Measurements from ENCODE around the gene TXK. TPM values are rescaled to one million over a fixed set of nuclear protein-coding genes. Genes with fewer than 3 reads are reported as not detected.

Gene TXK
- total and polyA plus RNA-seq, 7 donors, result 0.55 to 7.5 (median 0.99) TPM; not detected in 2

DNA sequence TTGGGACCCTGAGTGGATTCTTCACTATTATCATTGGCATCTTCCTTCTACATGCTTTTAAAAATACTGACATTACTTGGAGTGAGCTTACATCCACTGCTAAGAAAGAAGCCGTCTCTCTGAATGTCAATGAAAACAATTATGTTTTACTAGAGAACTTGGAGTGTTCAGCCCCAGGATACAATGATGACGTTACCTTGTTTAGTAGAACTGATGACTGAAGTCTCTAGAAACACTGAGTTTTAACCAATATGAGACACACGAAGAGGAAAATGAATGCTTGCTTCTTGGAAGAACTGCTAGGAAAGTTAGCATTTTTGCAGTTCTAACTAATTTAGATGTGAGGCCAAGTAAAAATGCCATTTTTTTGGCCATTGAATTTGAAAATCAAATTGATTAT is 98.1 kb downstream of the TXK start:
- Histone ChIP-seq H3K9me3 (no peaks in the 10 kb centered on the region), H3K4me3 (no peak overlapping the region), H3K4me1 (peaks cover 0 to 6% (median 4%) of the 10 kb centered on the region in 4 donors), H3K27ac (no peak overlapping the region), H3K27me3 (no peaks in the 10 kb centered on the region), H3K36me3 (no peaks in the 10 kb centered on the region)
- no peak for DNase-seq
- 91 to 93% methylated on average over 3 of the region's 3 CpGs for WGBS, 2 donors
- intact Hi-C loops (cut with DNase I), result no loop called here
- TF ChIP-seq POLR2A (IDR thresholded peaks at IDR 0.05), result no peak
- TF ChIP-seq POLR2AphosphoS5 (IDR thresholded peaks at IDR 0.05), result no peak
- TF ChIP-seq, protein P1, sequence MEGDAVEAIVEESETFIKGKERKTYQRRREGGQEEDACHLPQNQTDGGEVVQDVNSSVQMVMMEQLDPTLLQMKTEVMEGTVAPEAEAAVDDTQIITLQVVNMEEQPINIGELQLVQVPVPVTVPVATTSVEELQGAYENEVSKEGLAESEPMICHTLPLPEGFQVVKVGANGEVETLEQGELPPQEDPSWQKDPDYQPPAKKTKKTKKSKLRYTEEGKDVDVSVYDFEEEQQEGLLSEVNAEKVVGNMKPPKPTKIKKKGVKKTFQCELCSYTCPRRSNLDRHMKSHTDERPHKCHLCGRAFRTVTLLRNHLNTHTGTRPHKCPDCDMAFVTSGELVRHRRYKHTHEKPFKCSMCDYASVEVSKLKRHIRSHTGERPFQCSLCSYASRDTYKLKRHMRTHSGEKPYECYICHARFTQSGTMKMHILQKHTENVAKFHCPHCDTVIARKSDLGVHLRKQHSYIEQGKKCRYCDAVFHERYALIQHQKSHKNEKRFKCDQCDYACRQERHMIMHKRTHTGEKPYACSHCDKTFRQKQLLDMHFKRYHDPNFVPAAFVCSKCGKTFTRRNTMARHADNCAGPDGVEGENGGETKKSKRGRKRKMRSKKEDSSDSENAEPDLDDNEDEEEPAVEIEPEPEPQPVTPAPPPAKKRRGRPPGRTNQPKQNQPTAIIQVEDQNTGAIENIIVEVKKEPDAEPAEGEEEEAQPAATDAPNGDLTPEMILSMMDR (IDR thresholded peaks at IDR 0.05), result no peak
- no peak for TF ChIP-seq EP300 (IDR thresholded peaks at IDR 0.05)

DNA sequence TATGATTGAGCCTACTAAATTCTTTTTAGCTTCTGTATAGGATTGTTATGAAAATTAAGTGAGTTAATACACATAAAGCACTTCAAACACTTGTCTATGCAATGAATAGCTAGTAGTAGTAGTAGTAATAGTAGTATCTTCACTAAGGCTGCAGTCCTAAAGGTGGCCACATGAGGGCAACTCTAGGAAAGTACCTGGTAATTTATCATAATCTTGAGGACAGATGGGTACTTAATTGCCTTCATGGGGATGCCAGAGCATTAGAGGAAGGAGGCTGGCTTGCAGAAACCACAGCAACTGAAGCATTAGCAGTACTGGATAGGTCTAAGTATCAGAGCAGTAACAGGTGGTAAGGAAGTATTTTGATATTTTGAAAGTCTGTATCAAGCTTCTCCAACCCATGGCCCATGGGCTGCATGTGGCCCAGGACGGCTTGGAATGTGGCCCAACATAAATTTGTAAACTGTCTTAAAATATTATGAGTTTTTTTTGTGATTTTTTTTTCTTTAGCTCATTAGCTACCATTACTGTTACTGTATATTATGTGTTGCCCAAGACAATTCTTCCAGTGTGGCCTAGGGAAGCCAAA is 100.1 kb downstream of the TXK start:
- no peak for DNase-seq
- no peak for TF ChIP-seq POLR2AphosphoS5 (IDR thresholded peaks at IDR 0.05)
- TF ChIP-seq POLR2A (IDR thresholded peaks at IDR 0.05), result no peak
- TF ChIP-seq, protein P1 (IDR thresholded peaks at IDR 0.05), result no peak
- no peak for TF ChIP-seq EP300 (IDR thresholded peaks at IDR 0.05)
- H3K27ac ChIP-seq, result no peak overlapping the region
- intact Hi-C loops (cut with DNase I), result no loop called here
- H3K4me3 ChIP-seq, result no peak overlapping the region
- H3K27me3 ChIP-seq, result no peaks in the 10 kb centered on the region
- H3K9me3 ChIP-seq, result no peaks in the 10 kb centered on the region
- peaks cover 0 to 6% (median 4%) of the 10 kb centered on the region in 4 donors for H3K4me1 ChIP-seq
- H3K36me3 ChIP-seq, result no peaks in the 10 kb centered on the region
- 76 to 92% methylated on average over 1 of the region's 1 CpG for WGBS, 2 donors

DNA sequence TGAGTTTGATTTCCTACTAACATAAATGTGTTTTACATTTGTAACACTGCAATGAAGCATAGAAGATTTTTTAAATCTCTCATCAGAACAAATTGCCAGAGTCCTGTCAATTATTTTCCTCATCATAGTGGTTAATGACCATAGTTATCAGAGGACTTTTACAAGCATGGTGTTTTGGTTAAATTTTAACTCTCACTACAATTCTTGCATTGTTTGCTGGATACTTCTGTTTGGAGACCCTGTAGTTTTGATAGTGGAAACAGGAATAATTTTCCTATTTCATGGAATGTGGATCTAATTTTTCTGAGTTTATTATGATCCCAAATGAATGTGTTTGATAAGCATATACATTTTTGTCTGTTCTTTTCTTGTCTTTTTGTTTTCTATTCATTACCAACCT is 100.6 kb downstream of the TXK start:
- Histone ChIP-seq H3K36me3 (no peaks in the 10 kb centered on the region), H3K9me3 (no peaks in the 10 kb centered on the region), H3K4me3 (no peak overlapping the region), H3K27ac (no peak overlapping the region), H3K4me1 (peaks cover 0 to 6% (median 4%) of the 10 kb centered on the region in 4 donors), H3K27me3 (no peaks in the 10 kb centered on the region)
- DNase-seq, result no peak
- intact Hi-C loops (cut with DNase I), result no loop called here
- TF ChIP-seq POLR2AphosphoS5 (IDR thresholded peaks at IDR 0.05), result no peak
- TF ChIP-seq, protein P1 (IDR thresholded peaks at IDR 0.05), result no peak
- no peak for TF ChIP-seq EP300 (IDR thresholded peaks at IDR 0.05)
- TF ChIP-seq POLR2A (IDR thresholded peaks at IDR 0.05), result no peak

DNA sequence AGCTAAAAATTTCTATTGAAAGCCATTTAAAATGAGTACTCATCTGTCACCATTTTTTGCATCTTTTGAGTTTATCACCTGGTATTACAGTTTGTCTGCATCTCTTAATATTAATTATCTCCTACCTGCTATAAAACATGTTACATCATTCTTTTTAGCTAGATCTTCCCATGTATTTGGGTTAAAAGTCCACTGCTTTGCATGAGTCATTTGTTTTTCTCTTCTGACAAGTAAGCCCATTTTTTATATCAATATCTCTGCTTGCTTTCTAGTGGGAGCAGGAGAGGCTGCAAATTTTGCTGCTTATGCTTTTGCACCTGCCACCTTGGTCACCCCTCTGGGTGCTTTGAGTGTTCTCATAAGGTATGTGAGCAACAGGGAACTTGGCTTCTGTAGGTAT is 101.3 kb downstream of the TXK start:
- intact Hi-C loops (cut with DNase I), result no loop called here
- TF ChIP-seq EP300 (IDR thresholded peaks at IDR 0.05) (no peak), POLR2A (IDR thresholded peaks at IDR 0.05) (no peak), POLR2AphosphoS5 (IDR thresholded peaks at IDR 0.05) (no peak)
- TF ChIP-seq, protein P1 (IDR thresholded peaks at IDR 0.05), result no peak
- Histone ChIP-seq H3K36me3 (no peaks in the 10 kb centered on the region), H3K4me3 (no peak overlapping the region), H3K4me1 (peaks cover 0 to 6% (median 4%) of the 10 kb centered on the region in 4 donors), H3K27ac (no peak overlapping the region), H3K9me3 (no peaks in the 10 kb centered on the region), H3K27me3 (no peaks in the 10 kb centered on the region)
- DNase-seq, result no peak
